B cell (primary cell): Measurements from ENCODE around the gene ODF2.

Experiments used
- EZH2 ChIP-seq: IDR thresholded peaks from 2 replicates; pipeline ENCODE4 v1.6.1; 2012; ENCODE audit warnings: borderline replicate concordance, low read depth, mild to moderate bottlenecking, moderate library complexity, low read length; ENCODE audit not compliant: insufficient read depth, poor library complexity, severe bottlenecking
- TF ChIP-seq, protein P1 (sequence below): fragments of 200-600 bp; IDR thresholded peaks from one replicate; pipeline ENCODE4 v1.8.0; 2022; ENCODE audit warnings: antibody characterized with exemption, mild to moderate bottlenecking

DNA sequence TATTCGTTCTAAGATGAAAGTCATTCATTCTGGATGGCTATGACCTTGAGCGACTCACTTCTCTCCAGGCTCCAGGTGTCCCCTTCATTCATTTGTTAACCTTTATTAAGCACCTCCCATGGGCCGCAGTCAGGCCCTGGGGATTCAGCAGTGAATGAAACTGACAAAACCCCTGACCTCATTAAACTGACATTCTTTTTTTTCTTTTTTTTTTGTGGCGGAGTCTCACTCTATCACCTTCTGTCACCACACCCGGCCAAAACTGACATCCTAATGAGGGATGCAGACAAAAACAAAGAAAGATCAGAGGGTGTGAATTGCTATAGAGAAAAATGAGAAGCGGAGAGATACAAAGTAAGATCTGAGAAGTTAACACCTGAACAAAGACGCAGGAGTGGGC lies 16.5 kb upstream of the ODF2 start:
- TF ChIP-seq, protein P1, sequence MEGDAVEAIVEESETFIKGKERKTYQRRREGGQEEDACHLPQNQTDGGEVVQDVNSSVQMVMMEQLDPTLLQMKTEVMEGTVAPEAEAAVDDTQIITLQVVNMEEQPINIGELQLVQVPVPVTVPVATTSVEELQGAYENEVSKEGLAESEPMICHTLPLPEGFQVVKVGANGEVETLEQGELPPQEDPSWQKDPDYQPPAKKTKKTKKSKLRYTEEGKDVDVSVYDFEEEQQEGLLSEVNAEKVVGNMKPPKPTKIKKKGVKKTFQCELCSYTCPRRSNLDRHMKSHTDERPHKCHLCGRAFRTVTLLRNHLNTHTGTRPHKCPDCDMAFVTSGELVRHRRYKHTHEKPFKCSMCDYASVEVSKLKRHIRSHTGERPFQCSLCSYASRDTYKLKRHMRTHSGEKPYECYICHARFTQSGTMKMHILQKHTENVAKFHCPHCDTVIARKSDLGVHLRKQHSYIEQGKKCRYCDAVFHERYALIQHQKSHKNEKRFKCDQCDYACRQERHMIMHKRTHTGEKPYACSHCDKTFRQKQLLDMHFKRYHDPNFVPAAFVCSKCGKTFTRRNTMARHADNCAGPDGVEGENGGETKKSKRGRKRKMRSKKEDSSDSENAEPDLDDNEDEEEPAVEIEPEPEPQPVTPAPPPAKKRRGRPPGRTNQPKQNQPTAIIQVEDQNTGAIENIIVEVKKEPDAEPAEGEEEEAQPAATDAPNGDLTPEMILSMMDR: no peak
- no peak for TF ChIP-seq EZH2
